ENCODE data around the gene GADL1. TPM values are rescaled to one million over a fixed set of nuclear protein-coding genes. Genes with fewer than 3 reads are reported as not detected.

GADL1 gene
- total RNA-seq, 1 experiment from 2014 or later = not detected

GRCh38 chr3:30707825-30708224 lies 186.6 kb downstream of the GADL1 start:
- H3K9me2 ChIP-seq (ENCODE audit: insufficient read depth) = no peaks in the 10 kb centered on the region
- no peak overlapping the region for H2AFZ ChIP-seq
- H4K20me1 ChIP-seq (ENCODE audit: insufficient read depth) = no peaks in the 10 kb centered on the region
- DNase-seq = no peak
- POLR2A ChIA-PET (ENCODE audit: unreplicated experiment) = interaction anchor here (0.7 kb wide), 2 partner anchors 52 to 798 kb away, joined by 3 to 9 read pairs; no protein-coding TSS in a partner anchor
- no peak overlapping the region for H3K4me2 ChIP-seq
- H3K9me3 ChIP-seq (ENCODE audit: insufficient read depth, low read depth) = no peaks in the 10 kb centered on the region
- H3K79me2 ChIP-seq (ENCODE audit: low read depth) = no peaks in the 10 kb centered on the region
- intact Hi-C loops (cut with micrococcal nuclease; ENCODE audit: unreplicated experiment) = no loop called here
- no peak overlapping the region for H3K27ac ChIP-seq
- no peaks in the 10 kb centered on the region for H3K27me3 ChIP-seq (ENCODE audit: insufficient read depth, low read depth)
- CTCF ChIA-PET = no interaction called here
- H3F3A ChIP-seq (ENCODE audit: insufficient read depth, low read depth) = no peaks in the 10 kb centered on the region
- no peaks in the 10 kb centered on the region for H3K4me1 ChIP-seq (replicated peaks; ENCODE audit: insufficient read depth)
- TF ChIP-seq CTCF (conservative IDR thresholded peaks at IDR 0.05) (no peak), EZH2 (IDR thresholded peaks at IDR 0.05; ENCODE audit: low read depth) (no peak)
- H3K4me3 ChIP-seq = no peak overlapping the region
- no TSS peak for BruUV-seq (replicated peaks)
- H3K36me3 ChIP-seq (ENCODE audit: low read depth) = no peaks in the 10 kb centered on the region

- Histone ChIP-seq H3K27ac (no peak overlapping the region), H3F3A (ENCODE audit: insufficient read depth, low read depth) (no peaks in the 10 kb centered on the region), H3K79me2 (ENCODE audit: low read depth) (no peaks in the 10 kb centered on the region), H3K36me3 (ENCODE audit: low read depth) (no peaks in the 10 kb centered on the region), H3K27me3 (ENCODE audit: insufficient read depth, low read depth) (no peaks in the 10 kb centered on the region), H4K20me1 (ENCODE audit: insufficient read depth) (no peaks in the 10 kb centered on the region), H3K4me2 (no peak overlapping the region), H2AFZ (no peak overlapping the region), H3K4me3 (no peak overlapping the region), H3K4me1 (replicated peaks; ENCODE audit: insufficient read depth) (no peaks in the 10 kb centered on the region), H3K9me2 (ENCODE audit: insufficient read depth) (no peaks in the 10 kb centered on the region), H3K9me3 (ENCODE audit: insufficient read depth, low read depth) (no peaks in the 10 kb centered on the region)
- intact Hi-C loops (cut with micrococcal nuclease; ENCODE audit: unreplicated experiment) = no loop called here
- POLR2A ChIA-PET (ENCODE audit: unreplicated experiment) = no interaction called here
- CTCF ChIA-PET = no interaction called here
- BruUV-seq (replicated peaks) = no TSS peak
- no peak for DNase-seq
- no peak for TF ChIP-seq CTCF (conservative IDR thresholded peaks at IDR 0.05)
- TF ChIP-seq EZH2 (IDR thresholded peaks at IDR 0.05; ENCODE audit: low read depth) = no peak
Observed at GRCh38 chr3:30704931-30705890, 189.2 kb downstream of the GADL1 start.

GRCh38 chr3:30702828-30703397 lies 191.5 kb downstream of the GADL1 start:
- Histone ChIP-seq H3K27ac (no peak overlapping the region), H3K9me2 (ENCODE audit: insufficient read depth) (no peaks in the 10 kb centered on the region), H3F3A (ENCODE audit: insufficient read depth, low read depth) (no peaks in the 10 kb centered on the region), H3K36me3 (ENCODE audit: low read depth) (no peaks in the 10 kb centered on the region), H4K20me1 (ENCODE audit: insufficient read depth) (no peaks in the 10 kb centered on the region), H2AFZ (no peak overlapping the region), H3K4me1 (replicated peaks; ENCODE audit: insufficient read depth) (no peaks in the 10 kb centered on the region), H3K27me3 (ENCODE audit: insufficient read depth, low read depth) (no peaks in the 10 kb centered on the region), H3K79me2 (ENCODE audit: low read depth) (no peaks in the 10 kb centered on the region), H3K4me3 (no peak overlapping the region), H3K4me2 (no peak overlapping the region), H3K9me3 (ENCODE audit: insufficient read depth, low read depth) (no peaks in the 10 kb centered on the region)
- intact Hi-C loops (cut with micrococcal nuclease; ENCODE audit: unreplicated experiment) = no loop called here
- no peak for DNase-seq
- no peak for TF ChIP-seq CTCF (conservative IDR thresholded peaks at IDR 0.05)
- TF ChIP-seq EZH2 (IDR thresholded peaks at IDR 0.05; ENCODE audit: low read depth) = no peak
- CTCF ChIA-PET = no interaction called here
- POLR2A ChIA-PET (ENCODE audit: unreplicated experiment) = no interaction called here
- no TSS peak for BruUV-seq (replicated peaks)

Measured in PC-9 (cell line).